Tibial nerve (tissue), 4 donors: ENCODE measurements around the gene RHD.
"Not testable (repeated sequence)": the region's sequence is repeated elsewhere in the genome, so short reads cannot be mapped to it uniquely, and the experiment has no call there.

Source experiments
- CTCF ChIP-seq, 5 experiments: fragments of 200-600 bp in 3 of 5; fragments of 450-650 bp in 2 of 5; sonication (generic) in 3 of 5; IDR thresholded peaks; one replicate each; pipeline ENCODE4 v1.5.1; 2016 to 2019; ENCODE audit warnings: antibody characterized with exemption in 5 of 5, mild to moderate bottlenecking in 3 of 5, moderate library complexity in 2 of 5
- EP300 ChIP-seq, 2 donors: sonication (generic); formaldehyde crosslinking; IDR thresholded peaks; one replicate each; pipeline ENCODE4 v1.6.1; 2017; ENCODE audit warnings: antibody characterized with exemption in 2 of 2, mild to moderate bottlenecking in 1 of 2
- POLR2A ChIP-seq, 2 donors: fragments of 450-650 bp; IDR thresholded peaks; one replicate each; pipeline ENCODE4 v1.6.1; 2017; ENCODE audit warnings: antibody characterized with exemption in 2 of 2, mild to moderate bottlenecking in 2 of 2, moderate library complexity in 2 of 2

- TF ChIP-seq CTCF, POLR2A, EP300 (IDR thresholded peaks at IDR 0.05): not testable (repeated sequence)
These were observed 65.3 kb downstream of the RHD start for GRCh38 chr1:25337483-25338187.
